Subcutaneous abdominal adipose tissue (tissue), 5 donors: ENCODE measurements around the gene RABGAP1L.
"Not testable (repeated sequence)": the region's sequence is repeated elsewhere in the genome, so short reads cannot be mapped to it uniquely, and the experiment has no call there.

Experiments used
- H3K27ac ChIP-seq: one replicate; pipeline ENCODE4 v1.7.0; 2013; ENCODE audit warnings: low read depth, mild to moderate bottlenecking, inconsistent platforms, low read length, moderate library complexity
- H3K27me3 ChIP-seq, 5 donors: one replicate each; pipeline ENCODE4 v1.7.0; 2013; ENCODE audit warnings: low read length in 5 of 5, inconsistent platforms in 1 of 5; ENCODE audit not compliant: control insufficient read depth in 5 of 5, insufficient read depth in 4 of 5
- H3K36me3 ChIP-seq, 5 donors: one replicate each; pipeline ENCODE4 v1.7.0; 2013; ENCODE audit warnings: low read length in 5 of 5; ENCODE audit not compliant: control insufficient read depth in 5 of 5, insufficient read depth in 5 of 5
- H3K4me1 ChIP-seq, 5 donors: one replicate each; pipeline ENCODE4 v1.7.0; 2013; ENCODE audit warnings: low read length in 5 of 5, mild to moderate bottlenecking in 3 of 5, moderate library complexity in 1 of 5; ENCODE audit not compliant: control insufficient read depth in 5 of 5, insufficient read depth in 5 of 5
- H3K4me3 ChIP-seq, 5 donors: one replicate each; pipeline ENCODE4 v1.7.0; 2013; ENCODE audit warnings: low read length in 5 of 5, low read depth in 1 of 5
- H3K9ac ChIP-seq, 5 donors: one replicate each; pipeline ENCODE4 v1.7.0; 2013; ENCODE audit warnings: low read length in 5 of 5, mild to moderate bottlenecking in 4 of 5, moderate library complexity in 3 of 5
- H3K9me3 ChIP-seq, 5 donors: one replicate each; pipeline ENCODE4 v1.7.0; 2013; ENCODE audit warnings: low read length in 5 of 5; ENCODE audit not compliant: control insufficient read depth in 5 of 5
- donor health status: healthy.
- donor health status: healthy.
- donor health status: healthy.
- donor health status: healthy.
- donor health status: healthy.

Gene RABGAP1L

GRCh38 chr1:174491606-174492005 lies 332.3 kb downstream of the RABGAP1L start:
- Histone ChIP-seq H3K9ac (no peak overlapping the region), H3K27me3 (no peaks in the 10 kb centered on the region), H3K4me1 (no peaks in the 10 kb centered on the region), H3K4me3 (no peak overlapping the region), H3K36me3 (no peaks in the 10 kb centered on the region), H3K9me3 (no peaks in the 10 kb centered on the region), H3K27ac (no peak overlapping the region)

DNA sequence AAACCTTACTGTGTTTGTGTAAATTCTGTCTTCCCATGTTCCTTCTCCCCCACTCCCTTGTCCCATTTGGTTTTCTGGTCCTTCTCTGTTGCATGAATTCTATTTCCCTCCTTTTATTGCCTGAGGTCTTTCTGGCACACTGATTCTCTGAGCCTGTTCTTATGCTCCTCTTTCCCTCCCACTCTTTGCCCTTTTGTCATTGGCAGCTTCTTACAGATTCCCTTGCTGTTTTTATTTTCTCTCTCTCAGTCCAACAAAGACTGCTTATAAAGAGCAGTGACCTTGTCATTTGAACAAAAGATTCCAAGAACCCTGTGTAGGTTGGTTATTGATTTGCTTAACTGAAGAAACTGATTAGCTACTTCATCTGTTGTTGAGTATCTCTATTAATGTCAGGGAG lies 338.2 kb downstream of the RABGAP1L start:
- H3K9ac ChIP-seq, result no peak overlapping the region
- H3K36me3 ChIP-seq, result no peaks in the 10 kb centered on the region
- H3K4me3 ChIP-seq, result no peak overlapping the region
- no peak overlapping the region for H3K27ac ChIP-seq
- H3K4me1 ChIP-seq, result peaks cover 0 to 5% (median 0%) of the 10 kb centered on the region in 5 donors
- H3K9me3 ChIP-seq, result no peaks in the 10 kb centered on the region
- H3K27me3 ChIP-seq, result no peaks in the 10 kb centered on the region

DNA sequence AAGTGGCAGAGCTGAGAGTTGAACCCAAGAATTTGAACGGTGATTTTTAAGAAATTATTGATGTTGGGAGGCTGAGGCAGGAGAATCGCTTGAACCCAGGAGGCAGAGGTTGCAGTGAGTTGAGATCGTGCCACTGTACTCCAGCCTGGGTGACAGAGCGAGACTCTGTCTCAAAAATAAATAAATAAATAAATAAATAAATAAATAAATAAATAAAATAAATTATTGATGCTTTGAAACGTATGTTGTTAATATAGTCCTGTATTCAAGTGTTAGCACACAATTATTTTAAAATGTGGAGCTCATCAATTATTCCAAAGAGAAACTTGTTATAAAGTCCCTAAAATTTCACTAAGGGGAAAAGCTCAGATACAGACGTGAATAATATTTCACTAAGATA lies 357.4 kb downstream of the RABGAP1L start:
- H3K4me1 ChIP-seq, H3K9ac ChIP-seq, H3K27ac ChIP-seq, H3K36me3 ChIP-seq, H3K4me3 ChIP-seq, H3K27me3 ChIP-seq, H3K9me3 ChIP-seq: not testable (repeated sequence)

DNA sequence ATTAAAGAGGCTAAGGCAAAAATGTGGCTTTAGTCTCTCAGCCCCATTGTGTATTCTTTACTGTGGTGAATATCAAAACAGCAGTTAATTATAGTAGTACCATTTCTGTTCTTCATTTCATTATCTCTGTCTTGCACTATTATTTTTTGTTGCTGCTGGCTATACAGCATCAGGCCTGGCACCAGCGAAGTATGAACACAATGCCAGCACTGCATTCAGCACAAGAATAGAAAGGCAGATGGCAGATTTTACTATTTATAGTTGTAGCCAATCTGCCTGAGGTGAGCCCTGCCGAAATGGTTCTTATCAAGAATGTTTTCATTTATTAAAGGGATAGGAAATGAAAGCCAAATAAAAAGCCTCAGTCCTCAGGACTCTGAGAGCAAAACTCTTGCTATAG lies 360.5 kb downstream of the RABGAP1L start:
- Histone ChIP-seq H3K4me3 (no peak overlapping the region), H3K36me3 (no peaks in the 10 kb centered on the region), H3K4me1 (no peaks in the 10 kb centered on the region), H3K9me3 (peaks cover 0 to 9% (median 4%) of the 10 kb centered on the region in 5 donors), H3K9ac (no peak overlapping the region), H3K27ac (no peak overlapping the region), H3K27me3 (no peaks in the 10 kb centered on the region)

- Histone ChIP-seq H3K9ac (no peak overlapping the region), H3K36me3 (no peaks in the 10 kb centered on the region), H3K9me3 (peaks cover 0 to 21% (median 9%) of the 10 kb centered on the region in 5 donors), H3K4me3 (no peak overlapping the region), H3K27me3 (no peaks in the 10 kb centered on the region), H3K4me1 (no peaks in the 10 kb centered on the region), H3K27ac (no peak overlapping the region)
Observed at GRCh38 chr1:174531751-174532150, 372.4 kb downstream of the RABGAP1L start.

DNA sequence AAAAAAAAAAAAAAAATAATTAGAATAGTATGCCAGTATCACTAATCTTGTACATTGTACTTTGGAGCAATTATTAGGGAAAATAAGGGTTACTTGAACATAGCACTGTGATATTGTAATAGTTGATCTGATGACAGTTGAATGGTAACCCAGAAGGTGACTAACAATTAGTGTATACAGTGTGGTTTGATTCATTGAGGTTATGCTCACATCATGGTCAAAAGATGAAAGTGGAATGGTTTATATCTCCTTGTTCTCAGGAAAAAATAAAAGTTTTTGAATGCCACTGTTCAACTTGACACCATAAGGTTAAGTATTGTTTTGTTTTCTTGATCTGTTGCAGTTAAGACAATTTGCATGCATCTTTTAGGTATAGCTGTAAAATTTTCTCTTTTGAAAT lies 375.5 kb downstream of the RABGAP1L start:
- Histone ChIP-seq H3K9me3 (peaks cover 0 to 16% (median 9%) of the 10 kb centered on the region in 5 donors), H3K27me3 (no peaks in the 10 kb centered on the region), H3K4me1 (no peaks in the 10 kb centered on the region), H3K27ac (no peak overlapping the region), H3K4me3 (no peak overlapping the region), H3K9ac (no peak overlapping the region), H3K36me3 (no peaks in the 10 kb centered on the region)

DNA sequence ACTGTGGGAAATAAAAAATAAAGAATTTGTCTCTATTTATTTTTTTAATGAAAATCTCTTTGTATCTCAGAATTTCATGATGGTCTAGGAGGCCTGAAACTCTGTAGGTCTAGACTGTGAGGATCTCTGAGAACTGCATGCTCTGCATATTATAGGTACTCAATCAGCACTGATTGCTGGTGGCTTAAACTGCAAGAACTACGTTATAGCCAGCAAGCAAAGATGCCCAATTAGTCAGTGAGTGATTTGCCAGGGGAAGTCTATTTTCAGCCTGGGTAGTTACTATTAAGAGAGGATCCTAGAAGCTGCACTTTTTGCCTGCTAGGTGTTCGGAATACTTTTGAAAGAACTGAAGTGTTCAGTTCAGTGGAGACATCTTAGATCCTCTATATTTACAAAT lies 375.9 kb downstream of the RABGAP1L start:
- Histone ChIP-seq H3K27ac (no peak overlapping the region), H3K9ac (no peak overlapping the region), H3K27me3 (no peaks in the 10 kb centered on the region), H3K9me3 (peaks cover 0 to 12% (median 6%) of the 10 kb centered on the region in 5 donors), H3K4me3 (no peak overlapping the region), H3K4me1 (no peaks in the 10 kb centered on the region), H3K36me3 (no peaks in the 10 kb centered on the region)

- H3K9ac ChIP-seq, H3K4me3 ChIP-seq, H3K9me3 ChIP-seq, H3K27ac ChIP-seq, H3K36me3 ChIP-seq, H3K4me1 ChIP-seq, H3K27me3 ChIP-seq: not testable (repeated sequence)
Observed at GRCh38 chr1:174543421-174543820, 384.1 kb downstream of the RABGAP1L start.

DNA sequence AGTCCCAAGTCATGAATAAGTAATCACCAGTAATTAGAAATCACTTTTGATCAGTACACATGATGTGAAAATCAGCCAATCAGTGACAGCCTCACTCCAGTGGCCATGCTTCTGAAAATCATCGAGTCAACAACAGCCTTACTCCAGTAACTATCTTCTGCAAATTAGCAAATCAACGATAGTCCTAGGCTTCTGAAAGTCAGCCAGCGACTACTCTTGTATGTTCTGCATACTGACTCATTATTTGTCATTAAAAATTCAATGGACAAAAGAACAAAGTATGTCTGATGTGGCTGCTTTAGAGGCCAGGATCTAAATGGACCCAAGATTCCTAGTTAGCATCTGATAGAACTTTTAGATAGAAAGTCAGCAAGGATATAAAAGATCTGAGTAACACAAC lies 391.0 kb downstream of the RABGAP1L start:
- no peak overlapping the region for H3K4me3 ChIP-seq

DNA sequence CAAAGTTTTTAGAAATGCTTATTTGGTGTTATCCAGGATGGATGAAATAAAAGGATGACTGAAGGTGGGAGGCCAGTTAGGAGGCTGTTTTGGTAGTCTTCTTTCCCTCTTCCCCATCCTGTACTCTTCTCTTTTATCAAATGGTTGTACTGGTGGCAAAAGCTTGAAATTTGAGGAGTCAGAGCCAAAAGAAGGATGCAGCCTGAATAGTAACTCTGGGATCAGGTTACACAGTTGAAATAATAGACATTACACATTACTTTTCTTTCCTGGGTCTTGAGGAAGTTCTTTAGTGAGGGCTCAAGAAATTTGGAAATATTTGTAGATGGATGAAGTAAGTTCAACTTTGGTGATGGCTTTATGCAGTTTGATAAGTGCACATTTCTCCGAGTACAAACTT lies 397.1 kb downstream of the RABGAP1L start:
- no peaks in the 10 kb centered on the region for H3K36me3 ChIP-seq
- no peaks in the 10 kb centered on the region for H3K9me3 ChIP-seq
- H3K27me3 ChIP-seq, result no peaks in the 10 kb centered on the region
- no peaks in the 10 kb centered on the region for H3K4me1 ChIP-seq
- no peak overlapping the region for H3K4me3 ChIP-seq
- H3K27ac ChIP-seq, result no peak overlapping the region
- no peak overlapping the region for H3K9ac ChIP-seq

More for the DNA sequence above, 391.0 kb downstream of the RABGAP1L start:
- Histone ChIP-seq H3K9ac (no peak overlapping the region), H3K4me1 (no peaks in the 10 kb centered on the region), H3K27ac (no peak overlapping the region), H3K9me3 (peaks cover 0 to 2% (median 1%) of the 10 kb centered on the region in 5 donors), H3K36me3 (no peaks in the 10 kb centered on the region), H3K27me3 (no peaks in the 10 kb centered on the region)

DNA sequence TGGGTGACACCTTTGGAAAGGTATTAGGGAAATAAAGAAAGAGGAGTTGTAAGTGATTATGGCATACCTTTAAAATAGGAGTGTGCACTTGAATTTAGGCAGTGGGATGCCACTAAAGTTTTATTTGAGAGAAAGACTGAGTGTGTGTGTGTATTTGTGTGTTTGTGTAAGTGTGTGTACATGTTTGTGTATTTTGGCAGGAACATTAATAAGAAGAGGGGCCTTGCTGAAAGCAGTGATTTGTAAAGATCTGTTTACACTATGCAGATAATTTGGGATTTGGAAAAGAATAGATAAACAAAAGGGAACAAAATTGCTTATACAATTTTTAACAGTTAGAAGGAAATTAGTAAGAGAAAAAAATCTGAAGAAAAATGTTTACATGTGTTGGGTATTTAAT lies 409.2 kb downstream of the RABGAP1L start:
- peaks cover 0 to 2% (median 0%) of the 10 kb centered on the region in 5 donors for H3K9me3 ChIP-seq
- H3K4me3 ChIP-seq, result no peak overlapping the region
- no peaks in the 10 kb centered on the region for H3K4me1 ChIP-seq
- H3K9ac ChIP-seq, result no peak overlapping the region
- no peaks in the 10 kb centered on the region for H3K27me3 ChIP-seq
- no peaks in the 10 kb centered on the region for H3K36me3 ChIP-seq
- no peak overlapping the region for H3K27ac ChIP-seq
